ENCODE measurements around the gene FAM78B. TPM values are rescaled to one million over a fixed set of nuclear protein-coding genes. Genes with fewer than 3 reads are reported as not detected.

Gene FAM78B
- total and polyA plus RNA-seq, 2 of the 8 experiments (the other 6 are each of a cell fraction or from before 2014, with no cell fraction given): 2.3 to 3.6 TPM

DNA sequence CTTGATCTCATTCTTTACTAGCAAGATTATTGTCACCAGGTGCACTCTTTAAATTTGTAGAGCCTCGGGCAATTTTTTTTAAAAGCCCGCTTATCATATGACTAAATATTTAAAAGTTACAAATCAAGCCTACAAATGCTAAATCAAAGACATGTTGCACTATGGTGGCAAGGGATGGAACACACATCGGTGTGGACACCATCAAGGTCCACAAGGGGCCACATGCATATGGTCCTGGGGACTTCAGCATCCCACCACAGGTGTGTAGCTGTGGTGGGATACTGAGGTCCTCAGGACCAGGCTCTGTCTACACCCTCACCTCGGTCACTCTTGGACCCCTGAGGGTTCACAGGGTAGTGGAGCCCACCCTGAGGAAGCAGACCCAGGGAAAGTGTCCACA, 45.8 kb downstream of the FAM78B start:
- H3K56ac ChIP-seq (replicated peaks; ENCODE audit: insufficient read length, low read depth, low read length): no peak overlapping the region
- no peak overlapping the region for H4K5ac ChIP-seq (ENCODE audit: insufficient read length, low read depth, low read length)
- no peak overlapping the region for H3K27ac ChIP-seq (ENCODE audit: low read depth, low read length)
- H3K14ac ChIP-seq (ENCODE audit: insufficient read length): no peak overlapping the region
- H3K23ac ChIP-seq (ENCODE audit: insufficient read length): no peak overlapping the region
- H3K27me3 ChIP-seq (replicated peaks in 1 of 4; ENCODE audit: control insufficient read depth in 3 of 4, extremely low read depth in 1 of 4, insufficient read depth in 3 of 4, low read length in 3 of 4): no peaks in the 10 kb centered on the region
- ChIA-PET CTCF (ENCODE audit: partially characterized antibody) (interaction anchor here (1.0 to 4.4 kb wide), 7 partner anchors 10 to 91 kb away, joined by 3 to 18 read pairs (median 5); no protein-coding TSS in a partner anchor), POLR2A (ENCODE audit: partially characterized antibody) (no interaction called here)
- no peak overlapping the region for H2AK5ac ChIP-seq (ENCODE audit: low read depth, low read length)
- no peak overlapping the region for H2AFZ ChIP-seq (ENCODE audit: low read length)
- H2BK20ac ChIP-seq (ENCODE audit: low read length): no peak overlapping the region
- H3K79me2 ChIP-seq (ENCODE audit: control insufficient read depth in 1 of 2, insufficient read depth in 2 of 2, low read length in 2 of 2): no peaks in the 10 kb centered on the region
- no peak overlapping the region for H2BK12ac ChIP-seq (ENCODE audit: low read depth, low read length)
- no peak overlapping the region for H4K8ac ChIP-seq (ENCODE audit: extremely low read depth, insufficient read depth, low read length)
- peaks cover 0 to 2% (median under 1%) of the 10 kb centered on the region in 4 experiments; a peak in 4 of 7 replicates for H3K4me1 ChIP-seq (replicated peaks in 1 of 4; ENCODE audit: control insufficient read depth in 3 of 4, insufficient read depth in 4 of 4, low read length in 3 of 4)
- H3K4me3 ChIP-seq (ENCODE audit: extremely low read depth in 1 of 4, insufficient read depth in 2 of 4, low read depth in 3 of 4, low read length in 4 of 4): no peak overlapping the region
- H3K79me1 ChIP-seq (ENCODE audit: low read depth, low read length): no peaks in the 10 kb centered on the region
- no peak overlapping the region for H3K9ac ChIP-seq (replicated peaks in 1 of 4; ENCODE audit: extremely low read depth in 1 of 4, low read depth in 3 of 4, low read length in 3 of 4)
- DNase-seq (ENCODE audit: low read depth in 1 of 2, low spot score in 2 of 2) (no peak), FAIRE-seq (no peak)
- H2BK15ac ChIP-seq (ENCODE audit: low read length): no peak overlapping the region
- H4K20me1 ChIP-seq (replicated peaks in 1 of 2; ENCODE audit: control insufficient read depth in 1 of 2, insufficient read depth in 2 of 2, low read length in 2 of 2): no peaks in the 10 kb centered on the region
- H3K23me2 ChIP-seq (ENCODE audit: low read depth, low read length): no peaks in the 10 kb centered on the region
- H4K91ac ChIP-seq (replicated peaks; ENCODE audit: insufficient read length, low read length): no peak overlapping the region
- H3K18ac ChIP-seq (ENCODE audit: extremely low read depth, low read length): no peak overlapping the region
- no peak overlapping the region for H3K4ac ChIP-seq (replicated peaks; ENCODE audit: insufficient read length, low read depth, low read length)
- no peaks in the 10 kb centered on the region for H3K36me3 ChIP-seq (ENCODE audit: control insufficient read depth in 2 of 4, insufficient read depth in 4 of 4, low read length in 3 of 4)
- no peaks in the 10 kb centered on the region for H3K9me3 ChIP-seq (ENCODE audit: insufficient read depth in 2 of 2, low read depth in 1 of 2, low read length in 1 of 2)
- H2BK5ac ChIP-seq (ENCODE audit: low read depth, low read length): no peak overlapping the region
- H2BK120ac ChIP-seq (replicated peaks; ENCODE audit: low read depth, low read length): no peak overlapping the region
- 92% methylated on average over 4 of the region's 4 CpGs; no CpG with 5 or more reads in 1 of the 2 experiments for whole genome bisulfite sequencing, 2 experiments (ENCODE audit: extremely low coverage in 1 of 2, insufficient coverage in 1 of 2, insufficient read length in 1 of 2, insufficient replicate concordance in 2 of 2, low coverage in 1 of 2, low lambda C conversion rate in 2 of 2, missing lambda C conversion rate in 1 of 2)
- H3K4me2 ChIP-seq (ENCODE audit: insufficient read depth in 1 of 2, low read depth in 2 of 2, low read length in 2 of 2): no peak overlapping the region
- TF ChIP-seq RBBP5 (IDR thresholded peaks at IDR 0.05; ENCODE audit: borderline replicate concordance, low read depth, low read length) (no peak), SAP30 (IDR thresholded peaks at IDR 0.05; ENCODE audit: insufficient read depth, insufficient replicate concordance, low read length) (no peak), USF2 (IDR thresholded peaks at IDR 0.05; ENCODE audit: low read length) (no peak), RNF2 (IDR thresholded peaks at IDR 0.05; ENCODE audit: borderline replicate concordance, low read depth, low read length, missing control alignments, poor library complexity, severe bottlenecking) (no peak), SP4 (IDR thresholded peaks at IDR 0.05; ENCODE audit: low read length) (no peak), CHD2 (IDR thresholded peaks at IDR 0.05; ENCODE audit: low read length) (no peak), BCL11A (IDR thresholded peaks at IDR 0.05; ENCODE audit: low read depth in 2 of 2, low read length in 2 of 2) (no peak), CHD1 (IDR thresholded peaks at IDR 0.05; ENCODE audit: low read depth, low read length) (no peak), RAD21 (IDR thresholded peaks at IDR 0.05 in 1 of 2, conservative IDR thresholded peaks at IDR 0.05 in 1 of 2; ENCODE audit: low read depth in 2 of 2, low read length in 2 of 2) (no peak), E2F6 (IDR thresholded peaks at IDR 0.05) (no peak), NRF1 (IDR thresholded peaks at IDR 0.05; ENCODE audit: low read depth, low read length) (no peak), YY1 (IDR thresholded peaks at IDR 0.05; ENCODE audit: low read depth, low read length) (no peak)
